ENCODE results near the gene P2RX5.

P2RX5 gene

DNA sequence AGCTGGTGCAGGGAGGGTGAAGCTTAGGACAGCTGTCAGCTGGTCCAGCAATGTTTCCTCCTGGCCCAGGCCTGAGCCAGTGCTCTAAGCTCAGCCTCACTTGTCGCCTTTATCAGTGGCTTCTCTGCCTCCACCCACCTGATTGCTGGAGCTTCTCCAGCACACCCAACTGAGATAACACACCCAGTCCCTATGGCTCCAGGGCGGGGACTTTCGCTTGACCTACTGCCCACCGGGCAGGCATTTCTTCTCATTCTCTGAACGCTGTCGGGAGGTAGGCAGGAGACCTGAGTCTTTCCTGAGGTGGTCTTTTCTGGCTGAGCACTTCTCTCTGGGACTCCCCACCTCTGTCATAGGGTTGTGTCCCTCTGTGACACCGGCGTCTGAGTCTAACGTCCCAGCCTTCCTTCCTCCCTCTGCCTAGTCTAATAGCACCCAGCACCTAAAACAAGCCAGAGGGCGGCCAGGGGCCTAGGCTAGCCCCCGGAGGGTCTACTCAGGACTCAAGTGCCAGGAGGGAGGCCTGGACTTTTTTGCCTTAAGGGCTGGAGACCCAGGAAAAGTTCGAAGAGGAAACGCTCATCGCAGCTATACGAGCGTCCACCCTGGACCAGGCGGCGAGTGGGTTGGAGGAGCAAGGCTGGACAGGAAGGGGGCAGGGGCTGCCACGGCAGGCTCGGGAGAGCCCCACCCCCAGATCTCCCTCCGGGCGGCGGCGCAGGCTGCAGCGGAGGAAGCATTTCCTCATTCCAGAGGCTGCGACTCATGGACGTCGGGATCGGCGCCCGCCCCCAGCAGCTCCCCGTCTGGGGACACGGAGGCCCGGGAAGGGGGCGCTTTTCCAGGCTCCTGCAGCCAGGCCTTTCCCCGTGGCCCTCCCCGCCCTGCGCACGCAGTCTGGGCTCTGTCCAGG is 28.3 kb downstream of the P2RX5 start:
- DNase-seq, result no peak
- Mint-ChIP-seq H3K27me3 (no peaks in the 10 kb centered on the region), H3K4me1 (ENCODE audit: low read depth in 2 of 2) (peaks cover 19 to 24% of the 10 kb centered on the region in 2 donors), H3K9me3 (no peaks in the 10 kb centered on the region), H3K36me3 (ENCODE audit: insufficient read depth) (peaks cover 26% of the 10 kb centered on the region), H3K4me3 (peak overlapping the region; percentile 94), H3K27ac (peak overlapping the region; percentile 78 to 95)
- ATAC-seq (replicated peaks), result no peak

DNA sequence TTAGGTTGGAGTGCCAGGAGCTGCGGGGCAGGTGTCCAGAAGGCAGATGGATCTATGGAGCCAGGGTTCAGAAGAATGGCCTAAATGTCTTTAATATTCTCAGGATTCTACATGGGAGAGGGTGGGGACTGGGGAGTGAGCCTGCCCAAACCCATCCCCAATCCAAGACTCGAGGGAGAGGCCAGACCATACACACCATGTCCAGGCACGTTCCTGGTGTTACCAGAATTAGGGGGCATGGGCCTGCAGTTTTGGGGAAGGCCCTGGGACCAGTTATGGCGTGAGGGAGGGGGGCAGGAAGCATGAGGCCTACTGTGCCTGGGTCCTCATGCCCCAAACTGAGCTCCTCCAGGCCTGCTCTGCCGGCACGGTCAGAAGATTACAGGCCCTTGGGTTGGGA is 29.4 kb downstream of the P2RX5 start:
- Mint-ChIP-seq H3K27me3 (no peaks in the 10 kb centered on the region), H3K27ac (no peak overlapping the region), H3K9me3 (no peaks in the 10 kb centered on the region), H3K4me1 (ENCODE audit: low read depth in 2 of 2) (peaks cover 19 to 24% of the 10 kb centered on the region in 2 donors), H3K36me3 (ENCODE audit: insufficient read depth) (peaks cover 26% of the 10 kb centered on the region), H3K4me3 (peak overlapping the region; percentile 5 to 50)
- ATAC-seq (replicated peaks) (no peak), DNase-seq (no peak)

DNA sequence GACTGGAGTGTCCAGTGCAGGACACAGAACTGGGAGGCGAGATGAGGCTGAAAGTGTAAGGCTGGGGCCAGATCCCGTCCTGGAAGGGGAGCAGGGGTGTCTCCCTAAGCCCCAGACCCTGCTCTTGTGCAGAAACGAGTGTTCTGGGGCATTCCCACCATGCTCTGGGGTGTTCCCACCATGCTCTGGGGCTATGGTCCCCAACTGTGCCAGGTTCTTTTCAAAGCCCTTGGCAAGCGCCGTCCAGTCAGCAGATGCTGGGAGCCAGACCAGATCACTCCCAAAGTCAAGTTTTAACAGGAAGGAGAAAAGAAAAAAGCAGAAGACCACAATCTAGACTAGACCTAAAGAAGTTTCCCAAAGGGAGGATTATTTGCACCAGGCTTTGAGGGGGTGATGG is 30.1 kb downstream of the P2RX5 start:
- Mint-ChIP-seq H3K4me3 (peak overlapping the region; percentile 50), H3K36me3 (ENCODE audit: insufficient read depth) (peaks cover 21% of the 10 kb centered on the region), H3K4me1 (ENCODE audit: low read depth in 2 of 2) (peaks cover 19 to 24% of the 10 kb centered on the region in 2 donors), H3K27me3 (no peaks in the 10 kb centered on the region), H3K9me3 (no peaks in the 10 kb centered on the region), H3K27ac (peak overlapping the region in 1 of 2 donors; percentile 13)
- ATAC-seq (replicated peaks), result no peak
- no peak for DNase-seq

GRCh38 chr17:3663102-3664011 is 32.6 kb downstream of the P2RX5 start:
- Mint-ChIP-seq H3K9me3 (no peaks in the 10 kb centered on the region), H3K4me3 (no peak overlapping the region), H3K4me1 (ENCODE audit: low read depth in 2 of 2) (peaks cover 11 to 12% of the 10 kb centered on the region in 2 donors), H3K36me3 (ENCODE audit: insufficient read depth) (peaks cover 2% of the 10 kb centered on the region), H3K27ac (no peak overlapping the region), H3K27me3 (no peaks in the 10 kb centered on the region)
- no peak for DNase-seq
- ATAC-seq (replicated peaks), result no peak

GRCh38 chr17:3660311-3660891 is 35.6 kb downstream of the P2RX5 start:
- DNase-seq, result no peak
- H3K36me3 Mint-ChIP-seq (ENCODE audit: insufficient read depth), result no peaks in the 10 kb centered on the region
- no peaks in the 10 kb centered on the region for H3K27me3 Mint-ChIP-seq
- no peaks in the 10 kb centered on the region for H3K4me1 Mint-ChIP-seq (ENCODE audit: low read depth in 2 of 2)
- ATAC-seq (replicated peaks), result no peak
- H3K4me3 Mint-ChIP-seq, result no peak overlapping the region
- H3K27ac Mint-ChIP-seq, result no peak overlapping the region
- no peaks in the 10 kb centered on the region for H3K9me3 Mint-ChIP-seq

GRCh38 chr17:3659541-3660111 is 36.3 kb downstream of the P2RX5 start:
- H3K4me1 Mint-ChIP-seq (ENCODE audit: low read depth in 2 of 2), result no peaks in the 10 kb centered on the region
- ATAC-seq (replicated peaks) (no peak), DNase-seq (no peak)
- H3K4me3 Mint-ChIP-seq, result no peak overlapping the region
- H3K27me3 Mint-ChIP-seq, result no peaks in the 10 kb centered on the region
- H3K36me3 Mint-ChIP-seq (ENCODE audit: insufficient read depth), result no peaks in the 10 kb centered on the region
- H3K27ac Mint-ChIP-seq, result no peak overlapping the region
- H3K9me3 Mint-ChIP-seq, result no peaks in the 10 kb centered on the region

GRCh38 chr17:3658784-3659449 is 37.0 kb downstream of the P2RX5 start:
- no peaks in the 10 kb centered on the region for H3K4me1 Mint-ChIP-seq (ENCODE audit: low read depth in 2 of 2)
- H3K27me3 Mint-ChIP-seq, result no peaks in the 10 kb centered on the region
- ATAC-seq (replicated peaks) (no peak), DNase-seq (no peak)
- no peak overlapping the region for H3K4me3 Mint-ChIP-seq
- H3K36me3 Mint-ChIP-seq (ENCODE audit: insufficient read depth), result no peaks in the 10 kb centered on the region
- no peak overlapping the region for H3K27ac Mint-ChIP-seq
- no peaks in the 10 kb centered on the region for H3K9me3 Mint-ChIP-seq

- no peaks in the 10 kb centered on the region for H3K9me3 Mint-ChIP-seq
- no peak overlapping the region for H3K4me3 Mint-ChIP-seq
- no peak for ATAC-seq (replicated peaks)
- no peak overlapping the region for H3K27ac Mint-ChIP-seq
- no peaks in the 10 kb centered on the region for H3K27me3 Mint-ChIP-seq
- no peaks in the 10 kb centered on the region for H3K36me3 Mint-ChIP-seq (ENCODE audit: insufficient read depth)
- no peaks in the 10 kb centered on the region for H3K4me1 Mint-ChIP-seq (ENCODE audit: low read depth in 2 of 2)
- DNase-seq, result no peak
Measured at GRCh38 chr17:3657874-3658783, 37.8 kb downstream of the P2RX5 start.

DNA sequence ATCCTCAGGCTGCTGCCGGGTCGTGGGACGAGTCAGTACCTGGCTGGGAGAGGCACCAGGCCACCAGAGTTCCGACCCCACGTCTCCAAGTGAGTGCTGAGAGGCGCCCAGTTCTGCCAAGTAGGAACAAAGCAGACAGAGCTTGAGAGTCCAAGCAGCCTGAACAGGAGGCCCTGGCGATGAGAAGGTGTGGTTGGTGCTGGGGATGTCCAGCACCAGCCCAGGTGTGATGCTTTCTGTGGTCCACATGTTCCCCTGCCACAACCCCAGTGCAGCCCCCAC is 38.4 kb downstream of the P2RX5 start:
- no peak for DNase-seq
- Mint-ChIP-seq H3K27me3 (no peaks in the 10 kb centered on the region), H3K4me1 (ENCODE audit: low read depth in 2 of 2) (no peaks in the 10 kb centered on the region), H3K27ac (no peak overlapping the region), H3K9me3 (no peaks in the 10 kb centered on the region), H3K36me3 (ENCODE audit: insufficient read depth) (no peaks in the 10 kb centered on the region), H3K4me3 (no peak overlapping the region)
- ATAC-seq (replicated peaks), result no peak

DNA sequence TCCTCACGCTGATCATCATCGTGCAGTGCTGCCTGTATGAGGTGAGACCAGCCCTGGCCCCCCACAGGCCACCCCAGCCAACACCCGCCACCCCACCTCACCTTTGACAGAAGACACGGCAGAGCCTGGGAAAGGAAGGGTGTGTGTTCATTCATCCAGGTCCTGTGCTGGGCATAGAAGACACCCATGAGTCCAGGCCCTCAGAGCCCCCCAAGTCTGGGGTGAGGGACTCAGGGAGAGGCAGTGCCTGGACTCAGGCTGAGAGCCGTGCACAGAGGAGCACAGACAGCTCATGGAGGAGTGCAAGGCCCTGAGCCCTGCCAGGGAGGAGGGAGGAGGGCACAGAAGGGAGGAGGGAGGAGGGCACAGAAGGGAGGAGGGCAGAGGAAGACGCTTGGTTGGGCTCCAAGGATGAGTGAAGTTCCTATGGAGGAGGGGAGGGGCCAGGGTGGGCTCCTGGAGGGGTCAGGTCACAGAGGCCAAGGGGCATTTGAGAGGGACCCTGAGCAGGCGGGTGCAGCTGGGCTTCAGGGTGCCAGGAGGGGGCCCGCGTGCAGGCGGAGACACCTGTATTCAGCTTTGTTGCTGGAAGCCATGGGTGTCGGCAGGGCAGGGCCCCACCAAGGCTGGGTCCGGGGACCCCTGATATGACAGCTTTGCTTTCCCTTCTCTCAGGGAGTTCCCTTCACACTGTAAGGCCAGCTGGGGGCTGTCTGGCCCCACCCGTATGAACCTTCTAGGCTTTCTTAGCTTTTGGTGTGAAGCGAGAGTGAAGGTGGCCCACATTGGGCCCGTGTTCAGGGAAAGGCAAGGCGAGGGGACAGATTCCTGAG is 39.0 kb downstream of the P2RX5 start:
- no peaks in the 10 kb centered on the region for H3K36me3 Mint-ChIP-seq (ENCODE audit: insufficient read depth)
- H3K9me3 Mint-ChIP-seq, result no peaks in the 10 kb centered on the region
- no peak overlapping the region for H3K4me3 Mint-ChIP-seq
- H3K27me3 Mint-ChIP-seq, result no peaks in the 10 kb centered on the region
- no peak overlapping the region for H3K27ac Mint-ChIP-seq
- ATAC-seq (replicated peaks) (no peak), DNase-seq (no peak)
- H3K4me1 Mint-ChIP-seq (ENCODE audit: low read depth in 2 of 2), result no peaks in the 10 kb centered on the region

DNA sequence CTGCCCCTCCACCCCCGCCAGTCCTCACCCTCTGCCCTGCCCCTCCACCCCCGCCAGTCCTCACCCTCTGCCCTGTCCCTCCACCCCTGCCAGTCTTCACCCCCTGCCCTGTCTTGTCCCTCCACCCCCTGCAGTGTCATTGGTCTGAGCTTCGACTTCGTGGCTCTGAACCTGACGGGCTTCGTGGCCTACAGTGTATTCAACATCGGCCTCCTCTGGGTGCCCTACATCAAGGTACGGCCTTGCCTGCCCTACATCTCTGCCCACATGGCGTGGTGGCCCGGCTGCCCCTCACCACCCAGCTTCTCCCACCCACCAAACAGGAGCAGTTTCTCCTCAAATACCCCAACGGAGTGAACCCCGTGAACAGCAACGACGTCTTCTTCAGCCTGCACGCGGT is 39.6 kb downstream of the P2RX5 start:
- no peaks in the 10 kb centered on the region for H3K27me3 Mint-ChIP-seq
- DNase-seq (no peak), ATAC-seq (replicated peaks) (no peak)
- H3K4me1 Mint-ChIP-seq (ENCODE audit: low read depth in 2 of 2), result no peaks in the 10 kb centered on the region
- no peak overlapping the region for H3K27ac Mint-ChIP-seq
- no peak overlapping the region for H3K4me3 Mint-ChIP-seq
- no peaks in the 10 kb centered on the region for H3K36me3 Mint-ChIP-seq (ENCODE audit: insufficient read depth)
- no peaks in the 10 kb centered on the region for H3K9me3 Mint-ChIP-seq

DNA sequence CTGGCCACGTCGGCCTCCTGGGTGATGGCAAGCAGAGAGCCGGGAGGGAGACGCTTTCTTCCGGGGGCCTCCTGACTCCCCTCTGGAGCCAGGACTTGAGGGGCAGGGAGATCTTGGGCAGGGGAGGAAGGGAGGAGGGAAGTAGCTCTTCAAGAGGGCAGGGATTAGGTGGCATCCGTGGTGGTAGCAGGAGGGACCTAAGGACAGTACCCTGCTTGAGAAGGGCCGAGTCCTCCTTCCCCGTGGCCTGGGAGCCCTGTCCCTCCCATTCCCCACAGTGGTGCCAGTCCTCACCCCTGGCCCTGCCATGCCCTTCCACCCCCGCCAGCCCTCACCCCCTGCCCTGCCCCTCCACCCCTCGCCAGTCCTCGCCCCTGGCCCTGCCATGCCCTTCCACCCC is 40.2 kb downstream of the P2RX5 start:
- no peak overlapping the region for H3K4me3 Mint-ChIP-seq
- no peaks in the 10 kb centered on the region for H3K27me3 Mint-ChIP-seq
- no peaks in the 10 kb centered on the region for H3K4me1 Mint-ChIP-seq (ENCODE audit: low read depth in 2 of 2)
- H3K36me3 Mint-ChIP-seq (ENCODE audit: insufficient read depth), result no peaks in the 10 kb centered on the region
- peak overlapping the region in 1 of 2 donors; percentile 22 for H3K27ac Mint-ChIP-seq
- H3K9me3 Mint-ChIP-seq, result no peaks in the 10 kb centered on the region
- no peak for DNase-seq
- no peak for ATAC-seq (replicated peaks)

Measured in effector memory CD8-positive, alpha-beta T cell (primary cell).